Measurements from ENCODE around the gene ARFGEF2.

Gene ARFGEF2

DNA sequence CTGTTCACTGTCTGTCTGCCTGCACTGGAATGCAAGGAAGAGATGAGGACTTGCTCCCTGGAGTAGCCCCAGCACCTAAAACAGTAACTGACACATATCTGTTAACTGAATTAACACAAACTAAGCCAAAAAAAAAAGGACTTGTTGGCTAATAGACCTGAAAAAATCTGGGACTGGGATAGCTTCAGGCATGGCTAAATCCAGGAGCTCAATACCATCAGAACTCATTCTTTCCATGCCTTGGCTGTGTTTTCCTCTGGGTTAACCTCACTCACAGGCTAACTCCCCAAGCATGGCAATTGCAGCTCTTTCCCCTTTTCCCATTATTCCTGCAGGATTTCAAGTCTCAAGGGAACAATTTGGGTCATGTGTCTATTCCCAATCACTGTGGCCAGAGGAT lies 21.6 kb upstream of the ARFGEF2 start:
- DNase-seq (ENCODE audit: low spot score): no peak

DNA sequence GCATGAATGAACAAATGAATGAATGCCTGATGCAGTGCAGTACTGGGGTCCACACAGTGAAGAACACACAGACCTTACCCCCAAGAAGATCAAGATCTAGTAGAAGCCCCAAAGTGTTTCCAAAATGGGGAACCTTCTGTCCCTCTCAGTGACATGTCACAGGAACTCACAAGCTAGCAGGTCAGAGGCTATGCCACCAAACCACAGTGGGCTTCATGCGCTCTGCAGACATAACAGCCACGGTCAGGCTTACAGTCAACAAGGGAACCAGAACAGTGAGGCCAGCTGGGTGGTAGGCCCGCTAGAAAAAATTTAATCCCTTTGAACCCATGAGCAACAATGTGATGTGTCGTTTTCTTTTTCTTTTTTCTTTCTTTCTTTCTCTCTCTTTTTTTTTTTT lies 20.2 kb upstream of the ARFGEF2 start:
- DNase-seq (ENCODE audit: low spot score): no peak

DNA sequence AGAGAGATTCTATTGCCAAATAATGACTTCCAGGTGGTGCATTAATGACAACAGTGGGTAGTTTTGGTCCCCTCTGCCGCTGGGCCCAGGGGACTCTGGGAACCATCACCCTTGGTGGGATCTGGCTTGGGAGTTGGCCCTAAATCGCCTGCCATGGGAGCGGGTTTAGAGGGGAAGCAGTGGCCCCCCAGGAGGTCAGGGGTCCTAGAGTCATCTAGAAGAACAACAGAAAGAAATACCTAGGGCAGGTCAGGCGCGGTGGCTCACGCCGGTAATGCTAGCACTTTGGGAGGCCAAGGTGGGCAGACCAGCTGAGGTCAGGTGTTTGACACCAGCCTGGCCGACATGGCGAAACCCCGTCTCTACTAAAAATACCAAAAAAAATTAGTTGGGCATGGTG lies 17.8 kb upstream of the ARFGEF2 start:
- DNase-seq (ENCODE audit: low spot score): no peak

DNA sequence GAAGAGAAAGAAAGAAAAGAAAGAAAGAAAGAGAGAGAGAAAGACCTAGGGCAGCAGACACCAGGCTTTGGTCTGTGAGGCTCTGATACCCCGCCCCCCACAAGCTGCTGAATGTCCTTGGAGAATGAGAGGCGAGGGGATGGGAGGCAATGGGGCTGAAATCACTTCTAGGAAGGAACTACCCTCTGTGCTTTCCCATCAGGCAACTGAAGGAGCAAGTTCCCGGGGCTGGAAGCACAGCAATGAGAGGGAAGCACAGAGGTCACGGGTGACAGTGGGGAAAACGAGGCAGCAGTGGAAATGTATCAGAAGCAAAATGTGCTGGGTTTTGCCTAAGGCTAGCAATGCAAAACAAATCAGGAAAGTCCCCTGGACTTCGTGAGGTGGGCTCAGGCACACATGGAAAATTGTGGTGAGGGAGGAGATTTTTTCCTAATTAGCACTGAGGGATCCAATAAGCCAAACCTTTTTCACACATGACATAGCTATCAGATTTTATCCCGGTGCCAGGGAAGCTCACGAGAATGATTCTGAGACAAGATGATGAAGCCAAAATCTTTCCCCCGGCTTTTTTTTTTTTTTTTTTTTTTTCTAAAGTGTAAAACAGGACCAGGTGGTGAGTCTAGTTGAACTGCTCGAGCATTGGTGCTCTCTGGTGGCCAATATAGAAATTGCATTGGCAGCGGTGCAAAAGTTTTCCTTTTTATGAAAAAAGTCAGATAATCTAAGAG lies 16.8 kb upstream of the ARFGEF2 start:
- DNase-seq (ENCODE audit: low spot score): peak; percentile 79

GRCh38 chr20:48905297-48905647 lies 16.2 kb upstream of the ARFGEF2 start:
- DNase-seq (ENCODE audit: low spot score): no peak

DNA sequence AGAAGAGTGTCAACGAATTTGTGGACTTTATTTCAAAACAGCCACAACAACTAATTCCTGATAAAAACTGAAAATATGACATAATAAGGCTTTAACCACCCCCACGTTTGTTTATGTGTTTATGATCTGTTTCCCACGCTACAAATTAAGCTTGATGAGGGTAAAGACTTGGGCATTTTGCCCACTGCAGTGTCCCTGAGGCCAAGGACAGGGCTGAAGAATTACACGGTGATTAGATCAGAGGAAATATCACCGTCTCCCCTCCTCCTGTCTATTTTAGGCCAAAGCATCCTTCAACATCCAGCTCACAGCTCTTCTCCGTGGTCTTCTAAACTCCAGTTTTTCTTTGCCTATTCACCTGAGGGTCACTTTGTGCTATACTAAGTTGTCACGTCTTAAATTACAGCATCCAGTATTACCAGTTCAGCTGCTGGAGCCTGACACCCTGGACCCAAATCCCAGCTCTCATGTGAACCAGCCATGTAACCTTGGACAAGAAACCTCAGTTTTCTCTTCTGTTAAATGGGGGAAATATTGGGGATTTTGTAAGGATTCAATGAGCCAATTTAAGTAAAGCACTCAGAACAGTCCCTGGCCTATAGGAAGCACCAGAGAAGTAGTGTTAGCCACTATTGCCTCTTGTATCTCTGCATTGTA lies 15.2 kb upstream of the ARFGEF2 start:
- no peak for DNase-seq (ENCODE audit: low spot score)

DNA sequence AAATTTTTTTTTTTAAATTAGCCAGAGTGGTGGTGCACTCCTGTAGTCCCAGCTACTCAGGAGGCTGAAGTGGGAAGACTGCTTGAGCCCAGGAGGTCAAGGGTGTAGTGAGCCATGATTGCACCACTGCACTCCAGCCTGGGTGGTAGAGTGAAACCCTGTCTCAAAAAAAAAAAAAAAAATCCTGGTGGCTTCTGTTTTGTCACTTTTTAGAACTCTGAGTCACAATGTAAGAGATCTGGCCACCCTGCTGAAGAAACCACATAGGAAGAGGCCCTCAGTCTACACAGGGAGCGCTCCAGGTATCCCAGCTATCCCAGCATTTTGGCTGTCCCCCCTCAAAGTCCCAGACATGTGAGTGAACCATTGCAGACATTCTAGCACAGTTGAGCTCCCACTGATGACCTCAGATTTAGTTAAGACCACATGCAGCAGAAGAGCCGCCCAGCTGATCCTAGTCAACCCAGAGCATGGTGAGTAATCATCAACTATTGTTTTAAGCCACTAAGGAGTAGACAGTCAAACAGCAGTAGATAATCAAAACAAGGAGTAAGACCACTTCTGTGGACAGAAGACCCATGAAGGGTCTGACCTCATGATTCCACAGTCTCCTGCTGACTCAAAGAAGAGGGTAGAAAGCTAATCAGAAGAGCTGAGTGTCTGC lies 12.7 kb upstream of the ARFGEF2 start:
- no peak for DNase-seq (ENCODE audit: low spot score)

DNA sequence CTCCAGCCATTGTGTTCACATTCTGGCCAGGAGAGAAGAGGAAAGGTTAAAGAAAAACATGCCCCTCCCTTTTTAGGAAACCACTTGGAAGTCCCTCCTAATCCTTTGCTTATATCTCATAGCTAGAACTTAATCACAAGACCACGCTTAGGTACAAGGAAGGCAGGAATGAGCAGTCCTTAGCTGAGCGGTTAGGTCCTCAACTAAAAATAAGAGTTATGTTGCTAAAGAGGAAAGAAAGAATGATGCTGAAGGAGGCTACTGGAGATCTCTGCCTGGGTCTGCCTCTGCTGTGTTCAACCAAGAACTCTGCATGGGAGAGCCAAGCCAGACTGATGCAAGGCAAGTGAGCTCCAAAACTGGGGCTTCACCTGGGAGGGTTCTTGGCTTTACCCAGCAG lies 11.6 kb upstream of the ARFGEF2 start:
- no peak for DNase-seq (ENCODE audit: low spot score)

GRCh38 chr20:48910347-48910781 lies 11.1 kb upstream of the ARFGEF2 start:
- no peak for DNase-seq (ENCODE audit: low spot score)

DNA sequence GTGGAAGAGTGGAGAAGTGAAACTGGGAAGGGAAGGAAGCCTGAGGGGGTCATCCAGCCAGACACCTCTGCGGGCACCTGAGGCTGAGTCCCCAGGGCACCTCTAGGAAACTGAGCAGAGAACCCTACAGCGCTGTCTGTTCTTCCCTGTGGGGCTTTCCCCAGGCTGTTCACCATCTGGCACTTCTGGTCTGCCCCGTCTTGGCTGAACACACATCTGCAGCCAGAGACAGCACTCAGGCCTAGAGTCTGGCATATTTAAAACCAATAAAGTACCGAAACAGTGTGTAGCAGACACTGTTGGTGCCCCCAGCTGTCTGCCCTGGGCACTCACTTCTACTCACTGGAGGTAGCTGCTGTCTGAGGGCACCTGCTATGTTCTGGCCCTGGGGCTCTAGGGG lies 9.4 kb upstream of the ARFGEF2 start:
- no peak for DNase-seq (ENCODE audit: low spot score)

DNA sequence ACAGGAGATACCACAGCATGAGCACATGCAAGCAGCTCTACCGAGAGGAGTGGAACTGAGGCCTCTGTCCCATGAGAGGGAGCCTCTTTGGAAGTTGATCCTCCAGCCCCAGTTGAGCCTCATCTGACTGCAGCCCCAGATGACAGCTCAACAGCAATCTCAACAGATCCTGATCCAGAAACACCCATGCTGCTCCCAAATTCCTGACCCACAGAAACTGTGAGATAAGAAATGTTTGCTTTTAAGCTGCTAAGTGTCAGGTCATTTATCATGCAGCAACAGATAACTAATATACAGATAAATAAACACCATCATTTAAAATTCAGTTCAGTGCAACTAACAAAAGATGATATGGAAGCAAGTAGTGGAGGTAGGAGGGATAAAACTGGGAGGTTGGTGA lies 4.8 kb upstream of the ARFGEF2 start:
- DNase-seq (ENCODE audit: low spot score): no peak

GRCh38 chr20:48919336-48919881 lies 2.1 kb upstream of the ARFGEF2 start:
- no peak for DNase-seq (ENCODE audit: low spot score)

- DNase-seq (ENCODE audit: low spot score): peak; percentile 89
These were observed 1.5 kb upstream of the ARFGEF2 start for GRCh38 chr20:48919882-48920526.

- DNase-seq (ENCODE audit: low spot score): no peak
These were observed 864 bp upstream of the ARFGEF2 start for GRCh38 chr20:48920527-48921167.

DNA sequence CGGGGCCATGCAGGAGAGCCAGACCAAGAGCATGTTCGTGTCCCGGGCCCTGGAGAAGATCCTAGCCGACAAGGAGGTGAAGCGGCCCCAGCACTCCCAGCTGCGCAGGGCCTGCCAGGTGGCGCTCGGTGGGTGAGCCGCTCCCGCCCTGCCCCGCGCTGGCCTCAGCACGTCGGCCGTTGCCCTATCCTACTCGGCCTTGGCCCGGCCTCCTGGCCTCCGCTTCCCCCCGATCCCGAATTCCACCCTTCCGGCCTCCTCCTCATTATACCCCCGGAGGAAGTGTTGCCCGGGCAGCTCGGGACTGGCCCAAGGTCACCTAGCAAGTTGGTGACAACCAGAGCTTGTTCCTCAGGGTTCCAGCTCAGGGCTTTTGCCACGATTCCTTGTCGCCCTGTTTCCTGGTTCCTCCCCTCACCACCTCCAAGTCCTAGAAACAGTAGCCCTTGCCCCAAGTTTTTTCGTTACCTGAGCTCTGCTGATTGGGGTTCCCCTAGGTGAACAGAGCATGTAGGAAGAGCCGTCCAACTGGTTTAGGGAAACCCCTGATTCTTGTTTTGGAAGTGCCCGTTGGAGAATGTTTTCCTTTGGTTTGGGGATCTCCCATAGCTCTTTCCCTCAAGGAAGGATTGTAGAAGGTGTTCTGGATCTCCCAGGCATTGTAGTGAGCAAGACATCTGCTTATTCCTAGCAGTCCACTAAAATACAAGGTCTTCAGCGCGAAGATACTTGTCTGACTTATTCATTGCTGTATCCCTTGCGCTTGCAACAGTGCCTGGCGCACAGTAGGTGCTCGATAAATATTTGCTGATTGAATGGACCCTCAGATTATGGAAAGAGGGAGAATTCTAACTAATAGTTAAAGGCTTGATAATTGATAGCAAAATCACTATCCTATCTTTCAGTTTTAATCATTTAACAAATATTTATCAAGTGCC lies 641 bp downstream of the ARFGEF2 start:
- DNase-seq (ENCODE audit: low spot score): peak; percentile 89

DNA sequence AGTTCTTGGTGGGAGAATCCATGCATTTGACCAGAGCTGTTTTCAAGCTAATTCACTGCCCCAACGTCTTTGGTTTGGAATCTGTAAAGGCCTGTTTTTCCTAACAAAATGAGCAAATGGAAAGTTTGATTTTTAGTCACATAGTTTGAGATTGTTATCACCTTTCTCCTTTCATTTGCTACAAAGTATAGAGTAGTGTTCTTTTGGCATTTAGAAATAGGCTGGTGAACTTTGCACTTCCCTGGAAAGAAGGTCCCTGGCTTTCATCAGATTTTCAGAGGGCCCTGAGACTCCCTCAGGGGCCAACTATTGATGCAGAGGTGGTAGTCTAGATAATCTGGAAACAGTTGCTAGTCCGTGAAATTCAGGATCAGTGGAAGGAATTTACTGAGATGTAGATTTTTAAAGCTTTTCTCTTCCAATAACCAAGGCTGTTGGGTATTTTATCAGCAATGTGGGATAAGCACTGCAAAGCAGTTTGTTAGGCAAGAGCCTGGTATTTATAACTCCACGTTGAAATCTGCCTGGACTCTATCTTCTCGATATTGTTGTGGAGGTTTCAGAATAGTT lies 1.7 kb downstream of the ARFGEF2 start:
- DNase-seq (ENCODE audit: low spot score): peak; percentile 55

GRCh38 chr20:48924756-48925109 lies 3.2 kb downstream of the ARFGEF2 start:
- DNase-seq (ENCODE audit: low spot score): no peak

- no peak for DNase-seq (ENCODE audit: low spot score)
These were observed 4.8 kb downstream of the ARFGEF2 start for GRCh38 chr20:48926267-48926666.

DNA sequence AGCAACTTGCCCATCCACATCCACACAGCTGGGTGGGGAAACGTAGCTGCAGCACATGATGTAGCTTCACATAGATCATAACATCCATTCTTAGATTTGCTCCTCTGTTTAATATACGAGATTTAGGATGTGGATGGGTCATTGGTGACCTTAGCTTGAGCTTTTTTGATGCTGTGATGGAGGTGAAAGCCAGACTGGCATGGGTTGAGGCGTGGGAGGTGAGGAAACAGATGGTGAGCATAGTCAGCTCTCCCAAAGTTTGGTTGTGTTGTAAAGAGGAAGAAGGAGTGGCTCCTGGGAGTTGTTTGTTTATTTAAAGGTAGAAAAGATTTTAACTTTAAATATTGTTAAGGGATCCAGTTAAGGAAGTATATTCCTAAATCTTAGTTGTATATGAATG lies 5.3 kb downstream of the ARFGEF2 start:
- DNase-seq (ENCODE audit: low spot score): no peak

DNA sequence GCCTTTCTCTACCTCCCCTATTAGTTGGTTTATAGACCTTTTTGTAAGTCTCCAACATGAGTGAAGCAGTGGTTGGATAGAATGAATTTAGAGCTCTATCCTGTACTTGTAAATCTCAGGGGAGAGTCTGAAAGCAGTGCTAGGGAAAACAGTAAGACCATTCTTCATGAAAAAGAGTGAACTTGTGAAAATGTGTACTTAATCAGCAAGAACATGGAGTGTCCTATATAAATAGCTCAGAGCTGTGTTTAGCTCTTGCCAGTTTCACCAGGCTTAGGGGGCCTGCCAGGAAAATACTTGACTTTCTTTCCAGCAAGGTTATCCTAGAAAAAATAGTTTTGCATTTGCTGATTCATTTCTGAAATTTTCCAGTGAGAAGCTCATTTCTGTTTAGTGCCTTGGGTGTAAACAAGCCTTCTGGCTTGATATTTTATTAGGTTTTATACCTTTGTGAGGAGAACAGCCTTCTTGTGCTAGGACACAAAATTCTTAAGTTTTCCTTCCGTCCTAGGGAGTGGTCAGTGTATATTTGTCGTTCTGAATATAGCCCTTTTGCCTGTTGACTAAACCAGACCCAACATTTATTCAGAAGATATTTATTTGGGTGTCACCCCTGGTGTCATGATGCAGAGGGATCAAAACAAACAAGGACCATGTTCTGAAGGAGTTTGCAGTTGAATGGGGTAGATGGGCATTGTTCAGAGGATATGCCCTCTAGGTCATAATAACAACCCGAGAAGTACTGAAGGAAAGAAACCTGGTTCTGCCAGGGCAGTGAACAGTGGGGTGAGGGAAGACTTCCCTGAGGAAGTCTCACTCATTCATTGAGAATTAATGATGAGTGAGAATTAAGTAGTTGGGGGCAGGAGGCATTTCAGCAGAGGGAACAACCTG lies 7.6 kb downstream of the ARFGEF2 start:
- DNase-seq (ENCODE audit: low spot score): no peak
